D721Med (cell line): Measurements from ENCODE around the gene TUBB1.

Experiments used
- DNase-seq: peaks from one replicate; pipeline ENCODE4 v3.0.0; 2011; ENCODE audit warnings: low spot score; ENCODE audit not compliant: insufficient read length
- FAIRE-seq: peaks from 2 replicates; lab custom pipeline; 2011; peaks lifted over from hg19 to GRCh38; lab: Jason Lieb, UNC
- TF ChIP-seq, protein P1 (sequence below): IDR thresholded peaks from 2 replicates; pipeline ENCODE4 v1.5.1; 2012; ENCODE audit warnings: mild to moderate bottlenecking, control low read depth; ENCODE audit not compliant: insufficient read depth; ENCODE audit errors: missing control alignments

The TUBB1 gene

DNA sequence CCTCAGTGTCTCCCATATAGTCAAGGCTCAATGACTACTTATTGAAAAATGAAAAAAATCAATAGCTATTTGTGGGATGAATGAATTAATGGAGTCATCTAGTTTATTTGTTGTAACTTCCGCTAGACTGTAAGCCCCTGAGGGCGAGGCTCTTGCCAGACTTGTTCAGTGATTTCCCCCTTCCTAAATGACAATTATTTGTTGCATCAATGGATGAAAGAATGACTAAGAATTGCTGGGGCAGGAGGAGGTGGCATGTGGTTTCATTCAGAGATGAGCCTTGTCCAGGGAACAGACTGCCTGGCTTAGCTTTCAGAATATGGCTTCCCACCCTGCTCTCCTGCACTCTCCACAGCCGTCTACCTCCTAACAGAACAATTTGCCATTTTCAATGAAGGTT, 24.5 kb downstream of the TUBB1 start:
- DNase-seq (no peak), FAIRE-seq (no peak)
- TF ChIP-seq, protein P1, sequence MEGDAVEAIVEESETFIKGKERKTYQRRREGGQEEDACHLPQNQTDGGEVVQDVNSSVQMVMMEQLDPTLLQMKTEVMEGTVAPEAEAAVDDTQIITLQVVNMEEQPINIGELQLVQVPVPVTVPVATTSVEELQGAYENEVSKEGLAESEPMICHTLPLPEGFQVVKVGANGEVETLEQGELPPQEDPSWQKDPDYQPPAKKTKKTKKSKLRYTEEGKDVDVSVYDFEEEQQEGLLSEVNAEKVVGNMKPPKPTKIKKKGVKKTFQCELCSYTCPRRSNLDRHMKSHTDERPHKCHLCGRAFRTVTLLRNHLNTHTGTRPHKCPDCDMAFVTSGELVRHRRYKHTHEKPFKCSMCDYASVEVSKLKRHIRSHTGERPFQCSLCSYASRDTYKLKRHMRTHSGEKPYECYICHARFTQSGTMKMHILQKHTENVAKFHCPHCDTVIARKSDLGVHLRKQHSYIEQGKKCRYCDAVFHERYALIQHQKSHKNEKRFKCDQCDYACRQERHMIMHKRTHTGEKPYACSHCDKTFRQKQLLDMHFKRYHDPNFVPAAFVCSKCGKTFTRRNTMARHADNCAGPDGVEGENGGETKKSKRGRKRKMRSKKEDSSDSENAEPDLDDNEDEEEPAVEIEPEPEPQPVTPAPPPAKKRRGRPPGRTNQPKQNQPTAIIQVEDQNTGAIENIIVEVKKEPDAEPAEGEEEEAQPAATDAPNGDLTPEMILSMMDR, result no peak

DNA sequence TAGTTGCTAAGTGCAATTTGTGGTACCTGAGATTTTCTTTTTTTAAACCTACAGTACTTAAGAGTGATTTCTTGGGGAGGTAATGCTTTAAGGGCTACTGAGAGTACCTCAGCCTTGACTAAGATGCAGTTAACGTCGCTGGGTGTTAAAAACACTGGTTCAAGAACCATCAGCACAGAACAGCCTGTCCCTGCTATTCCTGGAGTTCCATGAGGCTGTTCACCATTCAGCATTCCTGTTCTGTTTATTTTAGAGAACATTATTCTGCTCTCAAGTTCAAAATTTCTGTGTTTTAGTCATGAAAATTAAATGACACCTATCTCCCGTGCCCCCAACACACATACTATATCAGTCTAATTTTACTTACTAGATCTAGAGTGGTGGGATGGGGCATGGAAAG, 25.1 kb downstream of the TUBB1 start:
- TF ChIP-seq, protein P1, result no peak
- DNase-seq, result no peak
- no peak for FAIRE-seq

GRCh38 chr20:59044796-59045195, 25.6 kb downstream of the TUBB1 start:
- DNase-seq (no peak), FAIRE-seq (no peak)
- TF ChIP-seq, protein P1, result no peak

GRCh38 chr20:59046862-59047261, 27.6 kb downstream of the TUBB1 start:
- FAIRE-seq (no peak), DNase-seq (no peak)
- TF ChIP-seq, protein P1, result no peak

DNA sequence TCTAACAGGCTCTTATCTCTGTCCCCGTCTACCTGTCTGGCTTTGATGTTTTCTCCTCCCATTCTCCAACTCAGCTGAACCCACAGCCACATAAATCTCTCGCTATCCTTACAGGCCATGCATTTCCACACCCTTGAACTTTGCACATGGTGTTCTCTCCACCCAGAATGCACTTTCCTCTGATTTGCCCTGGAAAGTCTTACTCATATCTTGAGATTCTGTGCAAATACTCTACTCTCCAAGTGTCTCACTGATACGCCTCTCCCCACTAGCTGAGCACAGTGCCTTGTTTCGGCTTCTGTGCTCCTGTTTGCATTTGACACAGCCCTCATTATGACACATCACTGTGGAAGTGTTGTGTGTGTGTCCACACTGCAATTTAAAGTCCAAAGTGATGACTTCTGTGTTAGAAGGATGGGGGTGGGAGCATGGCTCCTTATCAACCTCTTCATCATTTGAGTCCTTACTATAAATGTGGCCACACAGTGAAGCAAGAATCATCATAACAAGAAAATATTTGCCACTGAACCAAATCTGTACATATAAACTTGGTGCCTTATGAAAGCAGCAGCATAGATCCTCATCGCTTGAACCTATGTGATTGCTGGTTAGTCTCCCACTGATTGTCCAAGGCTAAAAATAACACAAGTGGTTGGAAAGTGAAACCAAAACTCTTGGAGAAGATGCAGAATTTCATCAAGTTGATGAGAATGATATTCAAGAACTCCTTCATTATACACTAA, 28.9 kb downstream of the TUBB1 start:
- TF ChIP-seq, protein P1, result no peak
- no peak for FAIRE-seq
- DNase-seq, result no peak

DNA sequence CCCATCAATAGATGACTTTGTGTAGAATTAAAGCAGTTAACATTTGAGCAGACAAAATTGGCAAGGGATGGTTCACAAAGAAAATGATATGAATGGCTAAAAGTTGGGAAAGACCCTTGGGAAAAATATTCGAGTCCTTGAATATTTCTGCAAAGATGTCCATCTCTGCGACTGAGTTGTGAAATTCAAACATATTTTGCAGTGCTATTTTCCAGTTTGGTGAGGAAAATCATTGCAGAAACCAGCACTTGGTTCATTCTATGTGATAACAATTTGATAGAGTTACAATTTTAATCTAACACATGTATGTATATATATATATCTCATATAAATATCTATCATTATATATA, 29.4 kb downstream of the TUBB1 start:
- no peak for FAIRE-seq

DNA sequence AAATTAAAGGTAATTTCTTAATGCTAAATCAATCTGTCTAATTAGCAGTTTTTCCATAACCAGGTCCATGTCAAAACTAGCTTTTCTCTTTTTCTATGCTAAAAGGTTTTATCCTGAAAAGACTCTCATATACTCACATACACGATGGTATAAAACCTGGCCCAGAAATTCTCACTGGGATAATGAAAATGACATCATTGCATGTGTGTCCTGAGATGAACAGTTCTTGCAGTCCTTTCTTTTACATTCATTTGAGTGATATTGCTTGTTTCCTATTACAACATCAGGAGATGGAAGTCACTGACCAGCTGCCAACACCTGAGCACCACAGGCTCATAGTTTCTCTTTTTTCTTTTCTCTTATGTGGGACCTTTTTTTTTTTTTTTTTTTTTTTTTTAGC, 31.2 kb downstream of the TUBB1 start:
- TF ChIP-seq, protein P1, result no peak
- DNase-seq (no peak), FAIRE-seq (no peak)

More for the DNA sequence above, 29.4 kb downstream of the TUBB1 start:
- no peak for DNase-seq
- TF ChIP-seq, protein P1, result no peak
